NT2/D1 (cell line): Measurements from ENCODE around the gene SCYL2.
"Not testable (repeated sequence)": the region's sequence is repeated elsewhere in the genome, so short reads cannot be mapped to it uniquely, and the experiment has no call there.

ENCODE experiments used
- SUZ12 ChIP-seq: IDR thresholded peaks from 2 replicates; pipeline ENCODE4 v1.6.1; 2011; ENCODE audit not compliant: insufficient read length, insufficient read depth; ENCODE audit errors: extremely low read depth
- YY1 ChIP-seq: IDR thresholded peaks from 2 replicates; pipeline ENCODE4 v1.6.1; 2011; ENCODE audit not compliant: insufficient read length, insufficient read depth
- ZNF274 ChIP-seq: IDR thresholded peaks from 2 replicates; pipeline ENCODE4 v1.6.1; 2011; ENCODE audit warnings: mild to moderate bottlenecking, low read depth, low read length

GRCh38 chr12:100284556-100284955 lies 17.6 kb downstream of the SCYL2 start:
- TF ChIP-seq YY1, ZNF274, SUZ12: not testable (repeated sequence)
